OCI-LY3 (cell line): Measurements from ENCODE around the gene SAMD4A.

Source experiments
- H2AFZ ChIP-seq: fragments of 200-600, 300-600 bp; shearing (Covaris generic); 2 replicates; pipeline ENCODE4 v1.6.0; 2014; ENCODE audit warnings: antibody characterized with exemption, low read depth, low read length
- H3K27ac ChIP-seq: fragments of 200-600, 300-600 bp; sonication (generic); 2 replicates; pipeline ENCODE4 v1.5.1; 2014; ENCODE audit warnings: mild to moderate bottlenecking, low read length, moderate library complexity, mixed read lengths
- H3K27me3 ChIP-seq: fragments of 200-600, 300-600 bp; sonication (generic); 2 replicates; pipeline ENCODE4 v1.6.1; 2014; ENCODE audit warnings: low read depth, low read length, mixed read lengths
- H3K36me3 ChIP-seq: fragments of 200-600, 300-600 bp; sonication (generic); replicated peaks from 2 replicates; pipeline ENCODE3; 2014; ENCODE audit warnings: low read depth, low read length, mixed read lengths
- H3K4me1 ChIP-seq: fragments of 300-600, 200-600 bp; sonication (generic); 2 replicates; pipeline ENCODE4 v1.6.1; 2014; ENCODE audit warnings: low read length, mixed read lengths
- H3K4me2 ChIP-seq: fragments of 200-600, 300-600 bp; sonication (generic); 2 replicates; pipeline ENCODE4 v1.6.1; 2014; ENCODE audit warnings: low read length, mixed read lengths
- H3K4me3 ChIP-seq: fragments of 300-600, 200-600 bp; sonication (generic); 2 replicates; pipeline ENCODE4 v1.5.1; 2014; ENCODE audit warnings: antibody characterized with exemption, mild to moderate bottlenecking, low read length, moderate library complexity
- H3K79me2 ChIP-seq: fragments of 300-600, 200-600 bp; shearing (Covaris generic); 2 replicates; pipeline ENCODE4 v1.6.1; 2014; ENCODE audit warnings: mild to moderate bottlenecking, low read length, mixed read lengths
- H3K9ac ChIP-seq: fragments of 300-600, 200-600 bp; shearing (Covaris generic); 2 replicates; pipeline ENCODE4 v1.6.0; 2014; ENCODE audit warnings: mild to moderate bottlenecking, low read length, moderate library complexity
- H3K9me3 ChIP-seq: fragments of 200-600, 300-600 bp; shearing (Covaris generic); 2 replicates; pipeline ENCODE4 v1.6.1; 2014; ENCODE audit warnings: low read length, mixed read lengths; ENCODE audit not compliant: insufficient read depth
- H4K20me1 ChIP-seq: fragments of 200-600, 300-600 bp; sonication (generic); 2 replicates; pipeline ENCODE4 v1.6.1; 2016; ENCODE audit warnings: low read length, mixed read lengths; ENCODE audit not compliant: insufficient read depth
- CTCF ChIP-seq: fragments of 200-600, 300-600 bp; sonication (generic); IDR thresholded peaks from 2 replicates; pipeline ENCODE4 v1.5.1; 2014; ENCODE audit warnings: antibody characterized with exemption, low read length, low read depth
- EZH2phosphoT487 ChIP-seq: fragments of 200-600 bp; shearing (Covaris generic); IDR thresholded peaks from 2 replicates; pipeline ENCODE4 v1.6.1; 2018; ENCODE audit warnings: antibody characterized with exemption, mixed run types, low read depth

Gene SAMD4A

GRCh38 chr14:54675236-54676128, 108.6 kb downstream of the SAMD4A start:
- no peaks in the 10 kb centered on the region for H4K20me1 ChIP-seq
- H3K27ac ChIP-seq = no peak overlapping the region
- no peak overlapping the region for H3K4me2 ChIP-seq
- H3K27me3 ChIP-seq = peaks cover 3% of the 10 kb centered on the region; the same call in 1 of the 2 replicates
- H3K4me3 ChIP-seq = no peak overlapping the region
- no peaks in the 10 kb centered on the region for H3K79me2 ChIP-seq
- H3K4me1 ChIP-seq = 0 out of 2 replicates have a peak, but pooled peaks cover 2% of the 10 kb centered on the region
- no peak overlapping the region for H3K9ac ChIP-seq
- H3K36me3 ChIP-seq = no peaks in the 10 kb centered on the region
- H2AFZ ChIP-seq = no peak overlapping the region
- H3K9me3 ChIP-seq = no peaks in the 10 kb centered on the region
- TF ChIP-seq CTCF = no peak
- TF ChIP-seq EZH2phosphoT487 = no peak

DNA sequence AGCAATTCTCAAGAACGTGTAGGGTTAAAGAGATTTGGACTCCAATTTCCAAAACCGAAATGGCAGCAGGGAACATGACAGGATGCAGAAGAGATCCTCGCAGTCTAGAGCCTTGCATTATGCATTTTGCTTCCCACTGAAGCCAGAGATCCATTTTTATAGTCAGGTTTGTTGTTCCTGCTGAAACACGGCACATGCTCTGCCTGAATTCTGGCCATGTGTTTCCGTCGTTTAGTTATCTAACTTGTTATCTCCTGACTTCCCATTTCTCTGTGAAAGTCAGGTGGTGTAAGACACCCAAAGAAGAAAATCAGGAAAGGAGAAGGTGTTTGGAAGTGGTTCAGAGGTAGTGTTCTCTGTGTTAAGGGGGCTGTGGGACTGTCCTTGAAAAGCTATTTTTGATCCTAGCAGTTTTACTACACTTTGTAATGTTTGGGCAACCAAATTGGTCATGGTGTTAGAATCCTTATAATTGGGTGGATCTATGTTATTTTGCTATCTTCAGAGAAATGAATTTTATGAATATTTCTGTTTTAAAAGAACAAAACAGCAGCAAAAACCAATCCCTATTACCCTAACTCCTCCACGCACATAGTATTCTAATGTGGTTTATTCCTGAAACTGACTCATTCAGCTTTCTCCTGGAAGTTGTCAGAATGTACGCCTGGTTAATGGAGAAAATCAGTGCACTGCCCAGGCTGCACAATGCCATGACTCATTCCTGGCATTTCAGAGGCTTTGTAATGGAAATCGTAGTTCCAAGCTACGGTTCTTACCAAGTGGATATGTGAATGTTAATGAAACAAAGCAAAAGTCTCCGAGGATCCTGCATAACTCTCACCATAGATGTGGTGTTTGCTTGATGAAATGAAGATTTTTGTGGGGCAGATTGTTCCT, 110.1 kb downstream of the SAMD4A start:
- TF ChIP-seq CTCF (no peak), EZH2phosphoT487 (no peak)
- H3K9me3 ChIP-seq = no peaks in the 10 kb centered on the region
- H3K9ac ChIP-seq = no peak overlapping the region
- no peak overlapping the region for H3K4me3 ChIP-seq
- H3K27ac ChIP-seq = no peak overlapping the region
- peaks cover 3% of the 10 kb centered on the region; the same call in 1 of the 2 replicates for H3K27me3 ChIP-seq
- H3K4me1 ChIP-seq = 0 out of 2 replicates have a peak, but pooled peaks cover 2% of the 10 kb centered on the region
- no peaks in the 10 kb centered on the region for H3K79me2 ChIP-seq
- no peaks in the 10 kb centered on the region for H4K20me1 ChIP-seq
- H3K36me3 ChIP-seq = no peaks in the 10 kb centered on the region
- no peak overlapping the region for H2AFZ ChIP-seq
- no peak overlapping the region for H3K4me2 ChIP-seq

DNA sequence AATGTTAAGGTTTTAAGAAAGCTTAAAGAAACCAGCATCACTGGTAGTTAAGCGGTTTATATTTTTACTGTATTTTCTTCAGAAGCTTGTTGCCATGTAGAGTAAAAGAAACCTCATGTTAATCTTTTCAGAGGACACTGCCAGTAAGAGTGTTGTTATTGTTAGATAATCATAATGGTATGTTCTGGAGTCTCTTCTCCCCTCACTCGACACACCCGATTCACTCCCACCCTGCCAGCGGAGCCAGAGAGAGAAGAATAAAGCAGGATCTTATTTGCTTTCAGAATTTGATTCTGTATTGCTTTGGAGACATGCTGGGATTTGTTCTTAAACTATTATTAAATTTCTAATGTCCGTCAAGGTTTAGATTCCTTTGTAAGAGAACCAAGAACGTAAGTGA, 113.7 kb downstream of the SAMD4A start:
- Histone ChIP-seq H3K27ac (no peak overlapping the region), H3K4me3 (no peak overlapping the region), H3K36me3 (no peaks in the 10 kb centered on the region), H3K27me3 (peaks cover 6% of the 10 kb centered on the region; the same call in 1 of the 2 replicates), H3K9ac (no peak overlapping the region), H3K79me2 (no peaks in the 10 kb centered on the region), H3K9me3 (no peaks in the 10 kb centered on the region), H3K4me2 (no peak overlapping the region), H2AFZ (no peak overlapping the region), H3K4me1 (peaks cover 5% of the 10 kb centered on the region; the same call in 1 of the 2 replicates), H4K20me1 (no peaks in the 10 kb centered on the region)
- no peak for TF ChIP-seq EZH2phosphoT487
- no peak for TF ChIP-seq CTCF

GRCh38 chr14:54681811-54682261, 114.9 kb downstream of the SAMD4A start:
- peaks cover 5% of the 10 kb centered on the region; the same call in 1 of the 2 replicates for H3K4me1 ChIP-seq
- no peaks in the 10 kb centered on the region for H3K36me3 ChIP-seq
- TF ChIP-seq CTCF (no peak), EZH2phosphoT487 (no peak)
- no peaks in the 10 kb centered on the region for H4K20me1 ChIP-seq
- no peak overlapping the region for H3K4me2 ChIP-seq
- H3K4me3 ChIP-seq = no peak overlapping the region
- H2AFZ ChIP-seq = no peak overlapping the region
- H3K27ac ChIP-seq = no peak overlapping the region
- H3K79me2 ChIP-seq = no peaks in the 10 kb centered on the region
- no peak overlapping the region for H3K9ac ChIP-seq
- no peaks in the 10 kb centered on the region for H3K9me3 ChIP-seq
- H3K27me3 ChIP-seq = peaks cover 5% of the 10 kb centered on the region; the same call in 1 of the 2 replicates
